GM21825 (cell line): ENCODE results near the gene NFKBIA.
"Not testable (repeated sequence)": the region's sequence is repeated elsewhere in the genome, so short reads cannot be mapped to it uniquely, and the experiment has no call there.

Source experiments
- ATAC-seq: cut with Tn5 transposase; IDR thresholded peaks from one replicate; pipeline ENCODE4 v1.9.1; 2021; ENCODE audit warnings: mild to moderate bottlenecking, moderate library complexity; ENCODE audit not compliant: unreplicated experiment

Gene NFKBIA

GRCh38 chr14:35409595-35409994, 5.0 kb upstream of the NFKBIA start:
- ATAC-seq = no peak

GRCh38 chr14:35408026-35408425, 3.5 kb upstream of the NFKBIA start:
- ATAC-seq = no peak

GRCh38 chr14:35407306-35407630, 2.7 kb upstream of the NFKBIA start:
- ATAC-seq = no peak

- no peak for ATAC-seq
These were observed 2.2 kb upstream of the NFKBIA start for GRCh38 chr14:35406506-35407305.

- ATAC-seq = no peak
These were observed 1.5 kb upstream of the NFKBIA start for GRCh38 chr14:35406090-35406489.

- ATAC-seq = no peak
These were observed 901 bp upstream of the NFKBIA start for GRCh38 chr14:35405304-35405996.

GRCh38 chr14:35403603-35404448, 723 bp downstream of the NFKBIA start:
- peak; percentile 54 for ATAC-seq

GRCh38 chr14:35403114-35403602, 1.4 kb downstream of the NFKBIA start:
- ATAC-seq = no peak

GRCh38 chr14:35402323-35403113, 2.0 kb downstream of the NFKBIA start:
- ATAC-seq = no peak

GRCh38 chr14:35401422-35402265, 2.9 kb downstream of the NFKBIA start:
- no peak for ATAC-seq

- no peak for ATAC-seq
These were observed 3.7 kb downstream of the NFKBIA start for GRCh38 chr14:35400648-35401421.

- no peak for ATAC-seq
These were observed 5.2 kb downstream of the NFKBIA start for GRCh38 chr14:35399083-35399937.

GRCh38 chr14:35398071-35398584, 6.4 kb downstream of the NFKBIA start:
- no peak for ATAC-seq

- not testable (repeated sequence) for ATAC-seq
These were observed 7.9 kb downstream of the NFKBIA start for GRCh38 chr14:35396610-35397009.

GRCh38 chr14:35395283-35395682, 9.3 kb downstream of the NFKBIA start:
- ATAC-seq = no peak

- ATAC-seq = no peak
These were observed 10.1 kb downstream of the NFKBIA start for GRCh38 chr14:35394326-35395013.

GRCh38 chr14:35393826-35394225, 10.7 kb downstream of the NFKBIA start:
- no peak for ATAC-seq
